Stimulated activated CD8-positive, alpha-beta memory T cell treated with anti-CD3 and anti-CD28 coated beads, Interleukin-15, amount 100 ng/mL, for 4 hours (primary cell): Measurements from ENCODE around the gene SMYD1.

Experiments
- DNase-seq, 2 donors: peaks; one replicate each; pipeline ENCODE4 v3.0.0-alpha.2; 2020; ENCODE audit warnings: low read depth in 2 of 2

The SMYD1 gene

DNA sequence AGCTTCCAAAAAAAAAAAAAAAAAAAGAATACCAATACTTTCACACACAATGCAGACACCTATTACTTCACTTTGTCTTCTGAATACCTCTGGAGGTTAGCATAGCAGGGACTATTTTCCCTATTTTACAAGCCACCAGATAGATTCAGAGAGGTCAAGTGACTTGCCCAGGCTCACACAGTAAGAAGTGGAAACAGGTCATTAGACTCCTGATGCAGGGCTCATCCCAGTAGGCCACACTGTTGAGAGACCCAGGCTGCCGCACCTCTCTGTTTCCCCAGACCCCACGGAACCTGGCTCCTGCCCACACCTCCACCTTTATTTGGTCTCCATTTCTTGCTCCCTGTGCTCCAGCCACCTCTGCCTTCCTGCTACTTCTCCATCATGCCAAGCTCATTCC is 19.4 kb downstream of the SMYD1 start:
- no peak for DNase-seq

DNA sequence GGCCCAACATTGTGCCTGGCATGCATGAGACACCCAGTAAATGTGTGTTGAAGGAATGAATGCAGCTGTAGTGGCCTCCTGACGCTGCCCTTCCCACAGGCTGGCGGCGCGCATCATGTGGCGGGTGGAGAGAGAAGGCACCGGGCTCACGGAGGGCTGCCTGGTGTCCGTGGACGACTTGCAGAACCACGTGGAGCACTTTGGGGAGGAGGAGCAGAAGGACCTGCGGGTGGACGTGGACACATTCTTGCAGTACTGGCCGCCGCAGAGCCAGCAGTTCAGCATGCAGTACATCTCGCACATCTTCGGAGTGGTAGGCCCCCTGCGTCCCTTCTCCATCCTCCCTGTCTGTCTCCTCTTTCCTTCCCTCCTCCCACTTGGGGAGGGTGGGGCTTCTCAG is 20.1 kb downstream of the SMYD1 start:
- DNase-seq = no peak

DNA sequence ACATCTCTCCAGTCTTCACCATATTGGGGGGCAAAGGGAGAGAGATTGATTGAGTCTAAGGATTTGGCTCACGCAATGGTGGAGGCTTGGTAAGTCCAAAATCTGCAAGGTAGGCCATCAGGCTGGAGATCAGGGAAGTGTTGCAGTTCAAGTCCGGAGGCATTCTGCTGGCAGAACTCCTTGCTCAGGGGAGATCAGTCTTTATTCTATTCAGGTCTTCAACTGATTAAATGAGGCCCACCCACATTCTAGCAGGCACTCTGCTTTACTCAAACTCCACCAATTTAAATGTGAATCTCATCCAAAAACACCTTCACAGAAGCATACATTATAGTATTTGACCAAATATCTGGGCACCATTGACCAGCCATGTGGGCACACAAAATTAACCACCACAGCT is 21.4 kb downstream of the SMYD1 start:
- DNase-seq = no peak

GRCh38 chr2:88090446-88091283 is 23.0 kb downstream of the SMYD1 start:
- peak; percentile 17 to 27 for DNase-seq

- DNase-seq = no peak
These were observed 24.3 kb downstream of the SMYD1 start for GRCh38 chr2:88091943-88092342.

GRCh38 chr2:88092773-88093172 is 25.1 kb downstream of the SMYD1 start:
- no peak for DNase-seq

DNA sequence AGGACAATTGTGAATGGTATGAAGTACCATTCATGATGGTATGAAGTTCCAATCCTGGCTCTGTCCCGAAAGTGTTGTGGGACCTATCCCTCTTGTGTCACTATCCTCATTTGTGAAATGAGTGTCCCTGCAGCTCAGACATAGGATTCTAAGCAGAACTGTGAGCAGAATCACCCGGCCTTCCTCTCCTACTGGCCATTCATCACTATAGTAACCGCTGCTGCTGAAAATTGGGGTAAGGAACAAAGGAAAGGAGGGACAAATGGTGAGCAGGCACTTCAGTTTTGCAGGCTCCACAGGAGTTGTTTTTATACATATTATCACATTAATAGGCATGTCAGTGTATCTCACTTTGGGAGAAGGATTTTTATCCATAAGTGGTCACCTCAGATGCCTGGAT is 27.4 kb downstream of the SMYD1 start:
- no peak for DNase-seq

- no peak for DNase-seq
These were observed 29.1 kb downstream of the SMYD1 start for GRCh38 chr2:88096708-88097107.

GRCh38 chr2:88097192-88097591 is 29.6 kb downstream of the SMYD1 start:
- DNase-seq = no peak

- no peak for DNase-seq
These were observed 30.4 kb downstream of the SMYD1 start for GRCh38 chr2:88097891-88098557.

DNA sequence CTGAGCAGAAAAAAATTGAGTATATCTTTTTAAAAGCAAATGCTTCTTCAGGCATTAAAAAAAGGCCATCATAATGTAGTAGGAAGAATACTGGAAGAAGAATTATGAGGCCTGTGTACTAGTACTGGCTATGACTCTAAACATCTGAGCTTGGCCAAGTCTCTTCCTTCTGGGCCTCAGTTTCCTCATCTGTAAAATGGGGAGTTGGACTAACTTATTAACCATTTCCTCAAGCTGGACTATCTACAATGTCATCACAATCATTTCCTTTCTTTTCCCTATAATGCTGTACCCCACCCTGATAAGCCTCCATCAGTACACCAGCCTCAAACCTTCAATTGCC is 30.9 kb downstream of the SMYD1 start:
- DNase-seq = no peak

- DNase-seq = no peak
These were observed 32.3 kb downstream of the SMYD1 start for GRCh38 chr2:88099798-88100488.

GRCh38 chr2:88100489-88100858 is 32.8 kb downstream of the SMYD1 start:
- DNase-seq = no peak

- no peak for DNase-seq
These were observed 41.2 kb downstream of the SMYD1 start for GRCh38 chr2:88108796-88109195.

DNA sequence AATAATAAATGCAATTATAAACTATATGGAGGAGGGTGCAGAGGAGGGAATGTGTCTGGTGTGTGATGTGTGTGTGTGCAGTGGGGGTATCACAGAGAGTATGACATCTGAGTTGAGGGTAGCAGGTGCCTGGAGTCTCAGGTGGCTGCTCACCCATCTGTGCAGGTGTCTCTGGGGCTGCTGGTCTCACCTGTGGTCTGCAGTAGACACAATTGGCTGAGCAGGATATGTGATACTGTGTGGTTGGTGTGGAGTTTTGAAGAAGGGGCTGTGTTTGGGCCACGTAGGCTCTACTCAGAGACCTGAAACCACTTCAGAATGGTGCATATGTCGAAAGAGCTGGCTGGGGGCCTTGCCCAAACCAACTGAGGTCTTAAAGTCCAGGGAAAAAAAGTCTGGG is 43.2 kb downstream of the SMYD1 start:
- DNase-seq = no peak

DNA sequence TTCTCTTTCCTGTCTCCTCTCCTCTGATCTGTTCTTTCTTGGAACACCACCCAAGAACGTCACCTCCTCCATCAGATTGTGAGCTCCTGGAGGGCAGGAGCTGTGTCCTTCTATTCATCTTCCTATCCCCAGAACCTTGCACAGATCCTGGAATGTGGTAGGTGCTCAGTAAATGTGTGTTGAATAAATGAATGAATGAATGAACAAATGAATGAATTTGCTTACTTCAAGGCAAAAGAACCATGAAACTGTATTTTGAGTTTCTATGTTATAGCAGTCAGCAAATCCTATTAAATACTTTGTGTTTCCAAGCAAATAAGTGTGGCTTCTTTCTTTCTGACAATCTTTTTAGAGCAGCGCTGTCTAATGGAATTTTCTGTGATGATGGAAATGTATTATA is 45.4 kb downstream of the SMYD1 start:
- DNase-seq = no peak

GRCh38 chr2:88114889-88115288 is 47.3 kb downstream of the SMYD1 start:
- DNase-seq = no peak

DNA sequence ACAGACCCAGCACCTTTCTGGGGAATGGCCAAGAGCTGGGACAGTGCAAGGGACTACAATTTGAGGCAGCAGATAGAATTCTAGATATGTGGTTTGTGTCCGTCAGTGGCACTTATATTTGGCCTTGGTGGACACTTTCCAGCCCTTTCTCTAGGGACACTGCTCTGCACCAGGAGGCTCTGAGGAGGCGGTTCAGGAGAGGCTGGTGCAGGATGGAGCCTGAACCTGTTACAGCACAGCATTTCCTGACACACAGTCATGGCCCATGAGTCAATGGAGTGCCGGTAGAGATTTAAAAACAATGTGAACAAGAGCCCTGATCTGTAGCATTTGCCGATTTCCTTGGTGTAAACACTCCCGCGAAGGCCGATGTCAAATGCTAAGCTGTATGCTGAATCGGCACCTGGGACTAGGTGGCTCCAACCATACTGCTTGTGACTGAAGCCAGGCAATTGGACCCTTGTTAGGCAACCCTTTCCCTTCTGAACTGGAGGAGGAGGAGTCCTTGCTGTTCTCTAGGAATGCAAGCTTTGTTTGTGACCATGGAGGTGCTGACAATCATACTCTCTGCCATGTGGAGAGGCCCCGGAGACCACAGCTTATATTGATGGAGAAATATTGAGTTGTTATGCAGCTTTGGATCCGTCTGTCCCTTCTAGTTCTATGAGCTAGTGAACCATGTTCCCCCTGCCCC is 48.3 kb downstream of the SMYD1 start:
- DNase-seq = no peak

DNA sequence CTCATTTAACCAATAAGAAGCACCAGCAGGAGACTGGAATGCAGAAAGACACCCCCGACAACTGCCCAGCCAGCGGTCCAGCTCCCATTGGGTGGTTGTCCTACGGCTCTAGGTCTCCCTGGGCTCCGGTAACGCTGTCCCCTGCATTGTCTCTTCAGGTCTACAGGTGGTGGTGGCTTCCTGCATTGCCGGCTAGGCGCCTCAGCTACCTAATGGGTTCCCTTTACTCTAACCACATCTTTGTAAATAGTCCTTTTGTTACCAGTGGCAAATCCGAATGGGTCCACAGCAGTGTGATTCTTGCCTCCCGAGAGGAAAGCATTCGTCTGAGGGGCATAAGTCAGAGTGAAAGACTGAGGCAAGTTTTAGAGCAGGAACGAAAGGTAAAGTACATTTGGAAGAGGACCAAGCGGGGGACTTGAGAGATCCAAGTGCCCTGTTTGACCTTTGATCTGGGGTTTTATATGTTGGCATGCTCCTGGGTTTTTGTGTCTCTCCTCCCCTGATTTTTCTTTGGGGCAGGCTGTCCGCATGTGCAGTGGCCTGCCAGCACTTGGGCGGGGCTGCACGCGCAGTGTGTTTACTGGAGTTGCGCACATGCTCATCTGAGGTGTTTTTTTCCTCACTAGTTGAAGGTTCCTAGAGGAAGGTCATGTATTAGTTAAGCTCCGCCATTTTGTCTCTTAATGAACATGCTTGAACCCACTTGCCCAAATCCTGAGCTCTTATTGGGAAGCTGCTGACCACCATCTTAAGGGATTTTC is 49.2 kb downstream of the SMYD1 start:
- DNase-seq = no peak

GRCh38 chr2:88117973-88118372 is 50.3 kb downstream of the SMYD1 start:
- DNase-seq = no peak

DNA sequence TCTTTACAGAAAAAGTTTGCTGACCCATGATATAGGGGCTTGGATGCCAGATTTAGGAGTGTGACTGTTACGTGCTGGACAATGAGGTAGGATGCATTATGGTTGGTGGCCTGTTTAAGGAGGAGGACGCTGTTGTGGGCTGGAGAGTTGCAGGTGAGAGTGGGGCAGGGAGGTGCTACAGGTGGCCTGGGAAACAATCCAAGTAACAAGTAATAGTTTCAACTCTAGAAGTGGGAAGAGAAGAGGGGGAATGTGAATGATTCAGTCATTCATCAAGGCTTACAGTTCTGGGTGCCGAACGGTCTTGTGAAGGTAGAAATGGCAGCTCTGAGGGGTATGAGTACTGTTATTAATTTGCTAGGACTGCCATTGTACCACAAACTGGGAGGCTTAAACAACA is 54.1 kb downstream of the SMYD1 start:
- DNase-seq = no peak
